H1 (cell line): ENCODE results near the gene HERC4. TPM values are rescaled to one million over a fixed set of nuclear protein-coding genes. Genes with fewer than 3 reads are reported as not detected.

Source experiments
- CHD2 ChIP-seq: IDR thresholded peaks from 2 replicates; pipeline ENCODE4 v1.6.1; 2012; ENCODE audit warnings: low read length, improper control_type of control experiment
- CREB1 ChIP-seq: IDR thresholded peaks from 2 replicates; pipeline ENCODE4 v1.6.1; 2012; ENCODE audit warnings: inconsistent platforms
- GTF2F1 ChIP-seq: IDR thresholded peaks from 2 replicates; pipeline ENCODE4 v1.6.1; 2012; ENCODE audit warnings: low read depth, low read length, improper control_type of control experiment, borderline replicate concordance
- SAP30 ChIP-seq: fragments of 300-600 bp; sonication (generic); IDR thresholded peaks from 2 replicates; pipeline ENCODE4 v1.7.1; 2012; ENCODE audit warnings: low read length, moderate library complexity, mild to moderate bottlenecking, inconsistent platforms; ENCODE audit not compliant: insufficient read depth, insufficient replicate concordance
- polyA plus RNA-seq, 7 experiments: library from polyadenylated mRNA; depleted of rRNA in 3 of 7; stranded (reverse) in 5 of 7; unstranded in 2 of 7; fragments of >200 nt in 5 of 7; fragments of 200-250 nt in 2 of 7; gene quantifications; 1 replicate in 5 of 7; 2 replicates in 1 of 7; 4 replicates in 1 of 7; pipeline versions ENCODE4 v1.2.1 to v1.2.3, GENCODE V29; 2011 to 2013; ENCODE audit warnings: missing spikeins in 2 of 7, mixed read lengths in 2 of 7
- total RNA-seq: library from RNA; stranded (reverse); fragmentation: NEBNext Ultra II Directional; extraction: Animal tissue kit (Norgen Biotek cat#: 25700); gene quantifications from 2 replicates; pipeline ENCODE4 v1.2.1, GENCODE V29; 2021
- TF ChIP-seq, protein P1 (sequence below): IDR thresholded peaks from 2 replicates; pipeline ENCODE4 v1.6.1; 2011; ENCODE audit warnings: low read length, improper control_type of control experiment

HERC4 gene
- total and polyA plus RNA-seq, 2 of the 8 experiments (the other 6 are each of a cell fraction or from before 2014, with no cell fraction given), result 7.5 to 44.0 TPM

DNA sequence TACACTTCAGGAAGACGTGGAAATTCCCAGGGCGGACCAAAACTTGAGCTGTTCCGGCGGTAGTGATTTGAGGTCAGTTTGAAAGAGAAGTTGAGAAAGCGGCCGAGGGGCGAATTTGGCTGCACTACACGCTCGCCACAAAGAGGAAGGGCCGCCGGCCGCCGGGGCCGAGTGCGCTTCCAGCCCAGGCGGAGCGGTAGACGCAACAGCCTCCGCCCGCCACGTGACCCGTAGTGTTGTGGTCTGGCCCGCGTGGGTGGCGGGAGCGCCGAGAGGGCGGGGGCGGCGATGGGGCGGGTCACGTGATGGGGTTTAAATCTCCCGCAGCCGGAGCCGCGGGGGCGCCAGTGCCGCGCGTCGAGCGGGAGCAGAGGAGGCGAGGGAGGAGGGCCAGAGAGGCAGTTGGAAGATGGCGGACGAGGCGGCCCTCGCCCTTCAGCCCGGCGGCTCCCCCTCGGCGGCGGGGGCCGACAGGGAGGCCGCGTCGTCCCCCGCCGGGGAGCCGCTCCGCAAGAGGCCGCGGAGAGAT is 190.7 kb downstream of the HERC4 start, which contains the start of gene SIRT1 (continued):
- TF ChIP-seq, protein P1, sequence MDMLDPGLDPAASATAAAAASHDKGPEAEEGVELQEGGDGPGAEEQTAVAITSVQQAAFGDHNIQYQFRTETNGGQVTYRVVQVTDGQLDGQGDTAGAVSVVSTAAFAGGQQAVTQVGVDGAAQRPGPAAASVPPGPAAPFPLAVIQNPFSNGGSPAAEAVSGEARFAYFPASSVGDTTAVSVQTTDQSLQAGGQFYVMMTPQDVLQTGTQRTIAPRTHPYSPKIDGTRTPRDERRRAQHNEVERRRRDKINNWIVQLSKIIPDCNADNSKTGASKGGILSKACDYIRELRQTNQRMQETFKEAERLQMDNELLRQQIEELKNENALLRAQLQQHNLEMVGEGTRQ, result peak; percentile 98
- TF ChIP-seq GTF2F1 (peak; percentile 84), CREB1 (peak; percentile 71), CHD2 (peak; percentile 43; the same call in 1 of the 2 replicates), SAP30 (no peak)
